HEK293 (cell line): ENCODE results near the gene KATNAL2.
A peak's percentile ranks its signal among the peaks of the same experiment; 100 is the strongest.

ENCODE experiments used
- CTCF ChIA-PET: fragments of 350-600 bp; formaldehyde crosslinking; extraction: SDS; loops from one replicate; lab custom pipeline; 2021; ENCODE audit warnings: antibody characterized with exemption; lab: Yijun Ruan, JAX
- POLR2A ChIA-PET: fragments of 300-600 bp; formaldehyde crosslinking; extraction: SDS; loops from one replicate; lab custom pipeline; 2020; ENCODE audit warnings: antibody characterized with exemption, inconsistent platforms; lab: Yijun Ruan, JAX
- H3K27ac ChIP-seq: fragments of 200-500 bp; sonication (Bioruptor generic); 2 replicates; pipeline ENCODE4 v1.5.1; 2014; ENCODE audit warnings: low read depth, low read length, control low read depth, inconsistent platforms; ENCODE audit errors: extremely low read depth
- H3K36me3 ChIP-seq, 2 experiments: fragments of 200-500 bp in 1 of 2; sonication (Bioruptor generic) in 1 of 2; 1 replicate in 1 of 2; 2 replicates in 1 of 2; pipeline ENCODE4 v1.5.1; 2014 to 2017; ENCODE audit warnings: inconsistent platforms in 2 of 2, low read length in 2 of 2; ENCODE audit not compliant: control insufficient read depth in 2 of 2, insufficient read depth in 1 of 2
- H3K4me1 ChIP-seq: fragments of 200-500 bp; sonication (Bioruptor generic); 2 replicates; pipeline ENCODE4 v1.5.1; 2014; ENCODE audit warnings: mild to moderate bottlenecking, low read length, inconsistent platforms; ENCODE audit not compliant: control insufficient read depth, insufficient read depth
- H3K4me3 ChIP-seq: 2 replicates; pipeline ENCODE4 v1.5.1; 2011; ENCODE audit warnings: low read depth, mild to moderate bottlenecking, control low read depth, low read length, moderate library complexity
- H3K9me3 ChIP-seq: fragments of 200-500 bp; sonication (Bioruptor generic); 2 replicates; pipeline ENCODE4 v1.5.1; 2014; ENCODE audit warnings: low read depth, low read length, inconsistent platforms; ENCODE audit not compliant: control insufficient read depth, insufficient read depth
- ZNF610 ChIP-seq: fragments of 450-650 bp; formaldehyde crosslinking; IDR thresholded peaks from 2 replicates; pipeline ENCODE4 v1.5.1; 2016; ENCODE audit warnings: missing biosample characterization, missing genetic modification characterization, borderline replicate concordance
- TF ChIP-seq, protein P1 (sequence below): fragments of 450-650 bp; formaldehyde crosslinking; IDR thresholded peaks from 2 replicates; pipeline ENCODE4 v1.5.1; 2016; ENCODE audit warnings: missing biosample characterization, missing genetic modification characterization

KATNAL2 gene

DNA sequence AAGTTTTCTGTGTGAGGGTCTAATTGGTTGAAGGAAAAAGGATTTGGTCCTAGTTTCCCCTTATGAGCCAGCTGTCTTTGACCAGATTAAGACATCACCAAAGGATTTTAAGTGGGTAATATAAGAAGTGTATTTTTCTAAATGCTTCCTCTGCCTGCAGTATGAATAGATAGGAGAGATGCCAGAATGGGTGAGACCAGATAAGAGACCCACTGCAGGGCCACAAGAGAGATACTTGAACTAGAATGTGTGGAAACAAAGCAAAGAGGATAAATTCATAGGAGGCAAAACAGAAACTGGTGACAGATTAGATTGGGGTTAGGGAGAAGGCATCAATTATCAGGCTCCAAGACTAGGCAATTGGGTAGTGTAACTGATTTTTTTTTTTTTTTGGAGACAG lies 234.0 kb downstream of the KATNAL2 start:
- H3K4me1 ChIP-seq: peaks cover 9% of the 10 kb centered on the region
- H3K9me3 ChIP-seq: no peaks in the 10 kb centered on the region
- H3K27ac ChIP-seq: 0 out of 2 replicates have a peak overlapping the region, but pooled peaks have one; percentile 62
- TF ChIP-seq ZNF610 (tag by site-specific recombination): no peak
- TF ChIP-seq, protein P1, sequence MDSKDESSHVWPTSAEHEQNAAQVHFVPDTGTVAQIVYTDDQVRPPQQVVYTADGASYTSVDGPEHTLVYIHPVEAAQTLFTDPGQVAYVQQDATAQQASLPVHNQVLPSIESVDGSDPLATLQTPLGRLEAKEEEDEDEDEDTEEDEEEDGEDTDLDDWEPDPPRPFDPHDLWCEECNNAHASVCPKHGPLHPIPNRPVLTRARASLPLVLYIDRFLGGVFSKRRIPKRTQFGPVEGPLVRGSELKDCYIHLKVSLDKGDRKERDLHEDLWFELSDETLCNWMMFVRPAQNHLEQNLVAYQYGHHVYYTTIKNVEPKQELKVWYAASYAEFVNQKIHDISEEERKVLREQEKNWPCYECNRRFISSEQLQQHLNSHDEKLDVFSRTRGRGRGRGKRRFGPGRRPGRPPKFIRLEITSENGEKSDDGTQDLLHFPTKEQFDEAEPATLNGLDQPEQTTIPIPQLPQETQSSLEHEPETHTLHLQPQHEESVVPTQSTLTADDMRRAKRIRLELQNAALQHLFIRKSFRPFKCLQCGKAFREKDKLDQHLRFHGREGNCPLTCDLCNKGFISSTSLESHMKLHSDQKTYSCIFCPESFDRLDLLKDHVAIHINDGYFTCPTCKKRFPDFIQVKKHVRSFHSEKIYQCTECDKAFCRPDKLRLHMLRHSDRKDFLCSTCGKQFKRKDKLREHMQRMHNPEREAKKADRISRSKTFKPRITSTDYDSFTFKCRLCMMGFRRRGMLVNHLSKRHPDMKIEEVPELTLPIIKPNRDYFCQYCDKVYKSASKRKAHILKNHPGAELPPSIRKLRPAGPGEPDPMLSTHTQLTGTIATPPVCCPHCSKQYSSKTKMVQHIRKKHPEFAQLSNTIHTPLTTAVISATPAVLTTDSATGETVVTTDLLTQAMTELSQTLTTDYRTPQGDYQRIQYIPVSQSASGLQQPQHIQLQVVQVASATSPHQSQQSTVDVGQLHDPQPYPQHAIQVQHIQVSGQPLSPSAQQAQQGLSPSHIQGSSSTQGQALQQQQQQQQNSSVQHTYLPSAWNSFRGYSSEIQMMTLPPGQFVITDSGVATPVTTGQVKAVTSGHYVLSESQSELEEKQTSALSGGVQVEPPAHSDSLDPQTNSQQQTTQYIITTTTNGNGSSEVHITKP (tag by site-specific recombination): peak; percentile 37; the same call in 1 of the 2 replicates
- H3K4me3 ChIP-seq: no peak overlapping the region
- ChIA-PET POLR2A (interaction anchor here (0.6 to 2.4 kb wide), 8 partner anchors 12 to 95 kb away, joined by 3 to 13 read pairs (median 9); no protein-coding TSS in a partner anchor), CTCF (interaction anchor here (0.7 to 1.5 kb wide), 3 partner anchors 16 to 846 kb away, joined by 3 to 5 read pairs (median 3); no protein-coding TSS in a partner anchor)
- peaks cover 5 to 19% of the 10 kb centered on the region in 2 experiments for H3K36me3 ChIP-seq
